DOHH2 (cell line): ENCODE results near the gene NRL.
A peak's percentile ranks its signal among the peaks of the same experiment; 100 is the strongest.

ENCODE experiments used
- H3F3A ChIP-seq: fragments of 200-600 bp; sonication (generic), shearing (Covaris generic); 2 replicates; pipeline ENCODE4 v1.6.0; 2016; ENCODE audit warnings: antibody characterized with exemption, mild to moderate bottlenecking; ENCODE audit not compliant: control insufficient read depth, insufficient read depth
- H3K27ac ChIP-seq: fragments of 200-600 bp; sonication (generic); 2 replicates; pipeline ENCODE4 v1.5.1; 2014; ENCODE audit warnings: low read depth, mild to moderate bottlenecking, low read length, moderate library complexity
- H3K27me3 ChIP-seq: fragments of 200-600 bp; sonication (generic); 2 replicates; pipeline ENCODE4 v1.6.1; 2014; ENCODE audit warnings: mild to moderate bottlenecking, low read length, mixed read lengths; ENCODE audit not compliant: control insufficient read depth
- H3K36me3 ChIP-seq: fragments of 200-600 bp; sonication (generic); 2 replicates; pipeline ENCODE4 v1.6.1; 2014; ENCODE audit warnings: mild to moderate bottlenecking, low read length, moderate library complexity, mixed read lengths; ENCODE audit not compliant: control insufficient read depth
- H3K4me1 ChIP-seq: fragments of 200-600 bp; sonication (generic); 2 replicates; pipeline ENCODE4 v1.6.1; 2014; ENCODE audit warnings: mild to moderate bottlenecking, low read length, mixed read lengths; ENCODE audit not compliant: control insufficient read depth
- H3K4me2 ChIP-seq: fragments of 200-600 bp; sonication (generic); 2 replicates; pipeline ENCODE4 v1.6.0; 2014; ENCODE audit warnings: mild to moderate bottlenecking, low read length, moderate library complexity
- H3K4me3 ChIP-seq: fragments of 200-600 bp; sonication (generic); 2 replicates; pipeline ENCODE4 v1.5.1; 2014; ENCODE audit warnings: mild to moderate bottlenecking, low read length, mixed read lengths
- H3K79me2 ChIP-seq: fragments of 200-600 bp; sonication (generic); 2 replicates; pipeline ENCODE4 v1.6.1; 2014; ENCODE audit warnings: mild to moderate bottlenecking, low read length, mixed read lengths; ENCODE audit not compliant: control insufficient read depth
- H3K9me2 ChIP-seq: fragments of 200-600 bp; sonication (generic); replicated peaks from 2 replicates; pipeline ENCODE4 v1.6.1; 2014; ENCODE audit warnings: mild to moderate bottlenecking, low read length, mixed read lengths; ENCODE audit not compliant: control insufficient read depth
- H3K9me3 ChIP-seq: fragments of 200-600 bp; sonication (generic); 2 replicates; pipeline ENCODE4 v1.6.1; 2014; ENCODE audit warnings: antibody characterized with exemption, low read length, mixed read lengths; ENCODE audit not compliant: control insufficient read depth, insufficient read depth
- H4K20me1 ChIP-seq: fragments of 200-600 bp; sonication (generic); 2 replicates; pipeline ENCODE4 v1.6.0; 2014; ENCODE audit warnings: low read depth, mild to moderate bottlenecking, antibody characterized with exemption, low read length, moderate library complexity; ENCODE audit not compliant: control insufficient read depth, insufficient read depth
- EZH2phosphoT487 ChIP-seq: fragments of 200-600 bp; sonication (generic); IDR thresholded peaks from 2 replicates; pipeline ENCODE4 v1.6.1; 2017; ENCODE audit warnings: borderline replicate concordance, mild to moderate bottlenecking, antibody characterized with exemption, low read length, moderate library complexity, mixed read lengths
- TF ChIP-seq, protein P1 (sequence below): fragments of 200-600 bp; sonication (generic); IDR thresholded peaks from one replicate; pipeline ENCODE4 v1.5.1; 2014; ENCODE audit warnings: antibody characterized with exemption, mild to moderate bottlenecking, low read depth, low read length; ENCODE audit not compliant: poor library complexity, severe bottlenecking

NRL gene

GRCh38 chr14:24054324-24054641 lies 60.5 kb downstream of the NRL start:
- peaks cover 9% of the 10 kb centered on the region for H3F3A ChIP-seq
- H3K4me1 ChIP-seq = peaks cover 33% of the 10 kb centered on the region
- no peaks in the 10 kb centered on the region for H3K9me3 ChIP-seq
- H3K36me3 ChIP-seq = no peaks in the 10 kb centered on the region
- no peaks in the 10 kb centered on the region for H3K79me2 ChIP-seq
- no peak overlapping the region for H3K27ac ChIP-seq
- no peak for TF ChIP-seq EZH2phosphoT487
- TF ChIP-seq, protein P1, sequence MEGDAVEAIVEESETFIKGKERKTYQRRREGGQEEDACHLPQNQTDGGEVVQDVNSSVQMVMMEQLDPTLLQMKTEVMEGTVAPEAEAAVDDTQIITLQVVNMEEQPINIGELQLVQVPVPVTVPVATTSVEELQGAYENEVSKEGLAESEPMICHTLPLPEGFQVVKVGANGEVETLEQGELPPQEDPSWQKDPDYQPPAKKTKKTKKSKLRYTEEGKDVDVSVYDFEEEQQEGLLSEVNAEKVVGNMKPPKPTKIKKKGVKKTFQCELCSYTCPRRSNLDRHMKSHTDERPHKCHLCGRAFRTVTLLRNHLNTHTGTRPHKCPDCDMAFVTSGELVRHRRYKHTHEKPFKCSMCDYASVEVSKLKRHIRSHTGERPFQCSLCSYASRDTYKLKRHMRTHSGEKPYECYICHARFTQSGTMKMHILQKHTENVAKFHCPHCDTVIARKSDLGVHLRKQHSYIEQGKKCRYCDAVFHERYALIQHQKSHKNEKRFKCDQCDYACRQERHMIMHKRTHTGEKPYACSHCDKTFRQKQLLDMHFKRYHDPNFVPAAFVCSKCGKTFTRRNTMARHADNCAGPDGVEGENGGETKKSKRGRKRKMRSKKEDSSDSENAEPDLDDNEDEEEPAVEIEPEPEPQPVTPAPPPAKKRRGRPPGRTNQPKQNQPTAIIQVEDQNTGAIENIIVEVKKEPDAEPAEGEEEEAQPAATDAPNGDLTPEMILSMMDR = no peak
- H3K9me2 ChIP-seq = no peaks in the 10 kb centered on the region
- H3K4me3 ChIP-seq = no peak overlapping the region
- H4K20me1 ChIP-seq = no peaks in the 10 kb centered on the region
- no peak overlapping the region for H3K4me2 ChIP-seq
- peaks cover 15% of the 10 kb centered on the region for H3K27me3 ChIP-seq

- Histone ChIP-seq H3K9me2 (no peaks in the 10 kb centered on the region), H3K4me2 (no peak overlapping the region), H3K9me3 (no peaks in the 10 kb centered on the region), H3K27me3 (peaks cover 15% of the 10 kb centered on the region), H3K79me2 (no peaks in the 10 kb centered on the region), H3K36me3 (no peaks in the 10 kb centered on the region), H3K4me3 (no peak overlapping the region), H3K27ac (no peak overlapping the region), H3K4me1 (peaks cover 38% of the 10 kb centered on the region), H3F3A (peaks cover 9% of the 10 kb centered on the region), H4K20me1 (no peaks in the 10 kb centered on the region)
- TF ChIP-seq, protein P1 = no peak
- TF ChIP-seq EZH2phosphoT487 = no peak
These were observed 61.0 kb downstream of the NRL start for GRCh38 chr14:24053548-24054323.

DNA sequence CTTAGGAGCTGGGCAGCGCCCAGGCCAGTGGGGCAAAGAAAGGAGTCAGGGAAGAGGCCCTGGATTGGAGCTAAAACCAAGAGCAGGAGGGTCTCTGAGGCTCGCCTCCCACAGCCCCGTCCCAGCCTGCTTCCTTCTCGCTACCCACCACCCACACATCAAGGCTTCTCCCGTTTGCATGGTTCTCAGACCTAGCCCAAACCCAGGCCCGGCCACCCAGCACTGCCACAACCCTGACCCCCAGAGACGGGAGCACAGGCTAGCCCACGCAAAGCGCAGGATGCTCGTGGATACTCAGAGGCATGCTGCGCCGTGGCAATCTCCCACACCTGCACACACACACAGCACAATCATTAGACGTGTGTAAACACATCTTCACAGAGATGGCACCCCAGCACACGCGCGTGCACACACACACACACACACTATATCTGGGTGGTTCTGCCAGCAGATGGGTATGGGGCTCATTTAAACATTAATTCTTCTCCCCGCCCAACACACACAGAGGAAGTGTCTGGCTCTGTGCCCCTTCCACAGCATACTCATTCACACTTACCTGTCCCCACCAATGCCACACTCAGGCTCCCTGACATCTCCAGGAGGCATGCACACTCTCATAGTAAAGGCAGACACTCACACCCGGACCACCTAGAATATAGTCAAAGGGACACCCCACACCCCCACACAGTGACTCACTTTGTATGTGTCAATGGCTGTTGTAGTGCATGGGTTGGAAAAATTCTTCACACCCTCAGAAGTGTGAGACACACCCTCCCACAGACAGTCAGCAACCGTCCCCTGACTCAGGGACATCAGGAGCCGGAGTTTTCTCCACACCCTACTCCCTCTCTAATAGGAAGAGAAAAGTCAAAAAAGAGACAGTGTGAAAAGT lies 61.8 kb downstream of the NRL start:
- Histone ChIP-seq H3K36me3 (no peaks in the 10 kb centered on the region), H4K20me1 (no peaks in the 10 kb centered on the region), H3K4me2 (peak overlapping the region; percentile 96), H3K4me1 (peaks cover 47% of the 10 kb centered on the region), H3K9me2 (no peaks in the 10 kb centered on the region), H3K27ac (no peak overlapping the region), H3K27me3 (peaks cover 15% of the 10 kb centered on the region), H3K9me3 (no peaks in the 10 kb centered on the region), H3K4me3 (peak overlapping the region; percentile 80), H3F3A (peaks cover 9% of the 10 kb centered on the region), H3K79me2 (no peaks in the 10 kb centered on the region)
- no peak for TF ChIP-seq EZH2phosphoT487
- TF ChIP-seq, protein P1 = no peak
